Caco-2 (cell line): ENCODE data around the gene SEPTIN2. TPM values are rescaled to one million over a fixed set of nuclear protein-coding genes. Genes with fewer than 3 reads are reported as not detected.
"Not testable (repeated sequence)": the region's sequence is repeated elsewhere in the genome, so short reads cannot be mapped to it uniquely, and the experiment has no call there.

ENCODE experiments used
- BruUV-seq: library from RNA; stranded (reverse); fragments of 400-500 nt; replicated peaks from 2 replicates; lab custom pipeline; 2021; lab: Mats Ljungman, UMichigan
- CTCF ChIA-PET: fragments of 300-600 bp; sonication (Branson Sonifier 250); formaldehyde crosslinking; loops from one replicate; lab custom pipeline; 2022; ENCODE audit warnings: antibody characterized with exemption; lab: Charles Lee
- POLR2A ChIA-PET: fragments of 300-600 bp; sonication (Branson Sonifier 250); formaldehyde crosslinking; loops from one replicate; lab custom pipeline; 2022; ENCODE audit warnings: antibody characterized with exemption; lab: Charles Lee
- DNase-seq, 2 experiments: peaks; one replicate each; pipeline versions ENCODE4 v3.0.0 to v3.0.0-alpha.2; 2020 to 2022
- H3K27me3 ChIP-seq: replicated peaks from 2 replicates; pipeline ENCODE4 v1.6.0; 2011; ENCODE audit warnings: low read length; ENCODE audit not compliant: control insufficient read depth, insufficient read depth
- H3K36me3 ChIP-seq: 2 replicates; pipeline ENCODE4 v1.5.1; 2011; ENCODE audit warnings: low read length; ENCODE audit not compliant: control insufficient read depth, insufficient read depth
- H3K4me1 ChIP-seq: fragments of 250-450 bp; sonication (Bioruptor Pico); 2 replicates; pipeline ENCODE4 v1.5.1; 2020; ENCODE audit warnings: mild to moderate bottlenecking
- H3K4me3 ChIP-seq: 2 replicates; pipeline ENCODE4 v1.5.1; 2011; ENCODE audit warnings: low read depth, mild to moderate bottlenecking, control low read depth, low read length
- H3K9me3 ChIP-seq: fragments of 250-450 bp; sonication (Bioruptor Pico); 2 replicates; pipeline ENCODE4 v1.5.1; 2020; ENCODE audit warnings: mild to moderate bottlenecking, moderate library complexity
- H3K27ac Mint-ChIP-seq: one replicate; pipeline ENCODE4 v1.8.0; 2022; ENCODE audit warnings: mixed read lengths; ENCODE audit not compliant: unreplicated experiment
- H3K27me3 Mint-ChIP-seq: one replicate; pipeline ENCODE4 v1.8.0; 2022; ENCODE audit warnings: mixed read lengths; ENCODE audit not compliant: insufficient read depth, unreplicated experiment
- H3K36me3 Mint-ChIP-seq: one replicate; pipeline ENCODE4 v1.8.0; 2022; ENCODE audit warnings: mild to moderate bottlenecking, mixed read lengths; ENCODE audit not compliant: insufficient read depth, unreplicated experiment
- H3K4me1 Mint-ChIP-seq: one replicate; pipeline ENCODE4 v1.8.0; 2022; ENCODE audit warnings: low read depth, mixed read lengths; ENCODE audit not compliant: unreplicated experiment
- H3K4me3 Mint-ChIP-seq: one replicate; pipeline ENCODE4 v1.8.0; 2022; ENCODE audit warnings: mild to moderate bottlenecking, moderate library complexity, mixed read lengths; ENCODE audit not compliant: unreplicated experiment
- H3K9me3 Mint-ChIP-seq: one replicate; pipeline ENCODE4 v1.8.0; 2022; ENCODE audit warnings: mixed read lengths; ENCODE audit not compliant: unreplicated experiment
- intact Hi-C: fragments of 100-400 bp; cut with micrococcal nuclease; formaldehyde crosslinking; loops from one replicate; pipeline ENCODE4 v1.10.0; 2022; ENCODE audit not compliant: unreplicated experiment
- total RNA-seq: library from RNA; stranded (reverse); gene quantifications from 2 replicates; pipeline ENCODE4 v1.2.3, GENCODE V29; 2022
- TF ChIP-seq, protein P1 (sequence below), 2 experiments: fragments of 200-600 bp in 1 of 2; IDR thresholded peaks; 1 replicate in 1 of 2; 2 replicates in 1 of 2; pipeline versions ENCODE4 v1.5.1 to v1.8.0; 2011 to 2022; ENCODE audit warnings: antibody characterized with exemption in 1 of 2, control low read depth in 1 of 2, inconsistent platforms in 1 of 2, low read depth in 1 of 2, low read length in 1 of 2, mild to moderate bottlenecking in 1 of 2, moderate library complexity in 1 of 2; ENCODE audit not compliant: insufficient read depth in 1 of 2, severe bottlenecking in 1 of 2, unreplicated experiment in 1 of 2

The SEPTIN2 gene
- total RNA-seq, 1 experiment from 2014 or later, result 209 TPM

- no peak overlapping the region for H3K4me3 ChIP-seq
- Mint-ChIP-seq H3K4me3 (no peak overlapping the region), H3K27ac (no peak overlapping the region), H3K9me3 (no peaks in the 10 kb centered on the region), H3K4me1 (peaks cover 8% of the 10 kb centered on the region), H3K27me3 (no peaks in the 10 kb centered on the region), H3K36me3 (peaks cover 20% of the 10 kb centered on the region)
- DNase-seq, result no peak
- TF ChIP-seq, protein P1, sequence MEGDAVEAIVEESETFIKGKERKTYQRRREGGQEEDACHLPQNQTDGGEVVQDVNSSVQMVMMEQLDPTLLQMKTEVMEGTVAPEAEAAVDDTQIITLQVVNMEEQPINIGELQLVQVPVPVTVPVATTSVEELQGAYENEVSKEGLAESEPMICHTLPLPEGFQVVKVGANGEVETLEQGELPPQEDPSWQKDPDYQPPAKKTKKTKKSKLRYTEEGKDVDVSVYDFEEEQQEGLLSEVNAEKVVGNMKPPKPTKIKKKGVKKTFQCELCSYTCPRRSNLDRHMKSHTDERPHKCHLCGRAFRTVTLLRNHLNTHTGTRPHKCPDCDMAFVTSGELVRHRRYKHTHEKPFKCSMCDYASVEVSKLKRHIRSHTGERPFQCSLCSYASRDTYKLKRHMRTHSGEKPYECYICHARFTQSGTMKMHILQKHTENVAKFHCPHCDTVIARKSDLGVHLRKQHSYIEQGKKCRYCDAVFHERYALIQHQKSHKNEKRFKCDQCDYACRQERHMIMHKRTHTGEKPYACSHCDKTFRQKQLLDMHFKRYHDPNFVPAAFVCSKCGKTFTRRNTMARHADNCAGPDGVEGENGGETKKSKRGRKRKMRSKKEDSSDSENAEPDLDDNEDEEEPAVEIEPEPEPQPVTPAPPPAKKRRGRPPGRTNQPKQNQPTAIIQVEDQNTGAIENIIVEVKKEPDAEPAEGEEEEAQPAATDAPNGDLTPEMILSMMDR (IDR thresholded peaks at IDR 0.05; ENCODE audit: insufficient read depth in 1 of 2, low read depth in 1 of 2, low read length in 1 of 2, severe bottlenecking in 1 of 2, unreplicated experiment in 1 of 2), result no peak
- no peaks in the 10 kb centered on the region for H3K27me3 ChIP-seq
- POLR2A ChIA-PET, result no interaction called here
- intact Hi-C loops, result no loop called here
- no peaks in the 10 kb centered on the region for H3K9me3 ChIP-seq
- no TSS peak for BruUV-seq
- H3K36me3 ChIP-seq, result no peaks in the 10 kb centered on the region
- H3K4me1 ChIP-seq, result no peaks in the 10 kb centered on the region; the same call in 1 of the 2 replicates
- CTCF ChIA-PET, result no interaction called here
Measured at GRCh38 chr2:241291153-241291552, 24.6 kb upstream of the SEPTIN2 start.

DNA sequence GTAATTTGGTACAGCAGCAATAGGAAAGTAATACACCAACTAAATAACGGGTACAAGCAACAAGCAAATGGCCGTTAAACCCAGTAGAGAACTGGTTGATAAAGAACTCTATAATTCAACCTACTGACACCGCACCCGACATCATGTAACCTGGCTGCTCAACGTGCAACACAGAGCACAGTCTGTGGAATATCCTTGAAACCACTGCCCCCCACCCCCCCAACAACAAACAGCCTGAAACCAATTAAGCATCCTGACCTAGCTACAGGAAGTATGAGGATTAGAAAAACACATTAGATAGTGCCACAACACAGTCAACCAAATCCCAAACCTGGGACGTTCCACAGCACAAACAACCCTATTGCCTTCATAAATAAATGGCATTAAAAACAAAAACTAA is 23.7 kb upstream of the SEPTIN2 start:
- no peak for DNase-seq
- TF ChIP-seq, protein P1 (IDR thresholded peaks at IDR 0.05; ENCODE audit: insufficient read depth in 1 of 2, low read depth in 1 of 2, low read length in 1 of 2, severe bottlenecking in 1 of 2, unreplicated experiment in 1 of 2), result no peak
- Mint-ChIP-seq H3K36me3 (peaks cover 20% of the 10 kb centered on the region), H3K4me1 (peaks cover 8% of the 10 kb centered on the region), H3K27me3 (no peaks in the 10 kb centered on the region), H3K27ac (no peak overlapping the region), H3K9me3 (no peaks in the 10 kb centered on the region), H3K4me3 (no peak overlapping the region)
- intact Hi-C loops, result no loop called here
- ChIA-PET POLR2A (no interaction called here), CTCF (no interaction called here)
- H3K4me3 ChIP-seq, result no peak overlapping the region
- no peaks in the 10 kb centered on the region for H3K27me3 ChIP-seq
- no TSS peak for BruUV-seq
- H3K36me3 ChIP-seq, result no peaks in the 10 kb centered on the region
- H3K9me3 ChIP-seq, result no peaks in the 10 kb centered on the region
- no peaks in the 10 kb centered on the region for H3K4me1 ChIP-seq

- CTCF ChIA-PET, result interaction anchor here (0.7 kb wide), 1 partner anchor 13 kb away, joined by 3 read pairs; no protein-coding TSS in a partner anchor
- H3K36me3 Mint-ChIP-seq, result peaks cover 23% of the 10 kb centered on the region
- H3K9me3 Mint-ChIP-seq, DNase-seq, H3K4me3 ChIP-seq, BruUV-seq, H3K36me3 ChIP-seq, H3K27ac Mint-ChIP-seq, POLR2A ChIA-PET, H3K27me3 Mint-ChIP-seq, H3K4me3 Mint-ChIP-seq, H3K4me1 ChIP-seq, intact Hi-C loops, H3K9me3 ChIP-seq, H3K27me3 ChIP-seq: not testable (repeated sequence)
- peaks cover 15% of the 10 kb centered on the region for H3K4me1 Mint-ChIP-seq
Measured at GRCh38 chr2:241293378-241293797, 22.3 kb upstream of the SEPTIN2 start.
